Hepatocyte (in vitro differentiated cells): ENCODE data around the gene OR5H15.

Experiments used
- CTCF ChIP-seq: fragments of 200-600 bp; sonication (generic); IDR thresholded peaks from 2 replicates; pipeline ENCODE4 v1.5.1; 2016; ENCODE audit warnings: antibody characterized with exemption, mild to moderate bottlenecking; ENCODE audit not compliant: poor library complexity
- EZH2phosphoT487 ChIP-seq: fragments of 200-600 bp; sonication (generic); IDR thresholded peaks from one replicate; pipeline ENCODE4 v1.6.1; 2018; ENCODE audit warnings: antibody characterized with exemption, mild to moderate bottlenecking, low read depth, moderate library complexity; ENCODE audit not compliant: unreplicated experiment, severe bottlenecking

GRCh38 chr3:98172621-98173020 lies 6.1 kb downstream of the OR5H15 start:
- no peak for TF ChIP-seq CTCF
- TF ChIP-seq EZH2phosphoT487 = no peak
